Activated T-cell treated with anti-CD3 and anti-CD28 coated beads for 4 hours (primary cell): Measurements from ENCODE around the gene C17orf100.
"Not testable (repeated sequence)": the region's sequence is repeated elsewhere in the genome, so short reads cannot be mapped to it uniquely, and the experiment has no call there.

Source experiments
- DNase-seq: peaks from one replicate; pipeline ENCODE4 v3.0.0-alpha.2; 2020

Gene C17orf100

DNA sequence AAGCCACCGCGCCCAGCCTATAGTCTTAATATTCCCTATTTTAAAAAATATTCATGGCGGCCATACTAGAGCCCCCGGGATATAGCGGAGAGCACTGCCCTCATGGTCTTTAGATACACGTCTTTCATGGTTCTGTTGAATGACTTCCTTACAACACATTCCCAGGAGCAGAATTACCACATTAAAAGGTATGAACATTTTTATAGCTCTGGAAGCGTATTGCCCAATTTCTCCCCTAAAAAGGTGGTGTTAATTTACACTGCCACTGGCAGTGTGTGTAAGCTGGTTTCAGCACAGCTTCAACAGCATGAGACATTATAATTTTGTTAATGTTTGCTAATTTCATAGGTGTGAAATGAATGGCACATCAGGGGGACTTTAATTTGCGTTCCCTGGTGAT is 19.0 kb downstream of the C17orf100 start:
- DNase-seq = no peak

DNA sequence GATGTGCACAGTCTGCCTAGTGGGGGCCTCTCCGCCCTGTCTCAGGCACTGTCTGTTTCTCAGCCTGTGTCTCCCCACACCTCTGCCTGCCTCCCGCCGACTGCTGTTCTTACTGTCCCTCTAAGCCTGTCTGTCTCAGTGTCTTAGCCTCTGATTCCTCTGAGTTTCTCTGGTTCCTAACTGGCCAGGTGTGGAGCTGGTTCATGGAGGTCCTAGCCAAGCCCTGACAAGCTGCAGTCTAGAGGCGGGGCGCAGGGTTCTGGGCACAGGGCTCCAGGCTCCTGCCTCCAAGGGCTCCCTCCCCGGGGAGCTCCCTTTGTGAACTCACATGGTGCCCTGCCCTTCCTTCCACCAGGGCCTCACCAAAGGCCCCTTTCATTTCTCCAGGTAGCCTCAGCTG is 19.4 kb downstream of the C17orf100 start:
- DNase-seq = no peak

- no peak for DNase-seq
Measured at GRCh38 chr17:6671431-6671830, 19.9 kb downstream of the C17orf100 start.

- no peak for DNase-seq
Measured at GRCh38 chr17:6674586-6674985, 23.0 kb downstream of the C17orf100 start.

DNA sequence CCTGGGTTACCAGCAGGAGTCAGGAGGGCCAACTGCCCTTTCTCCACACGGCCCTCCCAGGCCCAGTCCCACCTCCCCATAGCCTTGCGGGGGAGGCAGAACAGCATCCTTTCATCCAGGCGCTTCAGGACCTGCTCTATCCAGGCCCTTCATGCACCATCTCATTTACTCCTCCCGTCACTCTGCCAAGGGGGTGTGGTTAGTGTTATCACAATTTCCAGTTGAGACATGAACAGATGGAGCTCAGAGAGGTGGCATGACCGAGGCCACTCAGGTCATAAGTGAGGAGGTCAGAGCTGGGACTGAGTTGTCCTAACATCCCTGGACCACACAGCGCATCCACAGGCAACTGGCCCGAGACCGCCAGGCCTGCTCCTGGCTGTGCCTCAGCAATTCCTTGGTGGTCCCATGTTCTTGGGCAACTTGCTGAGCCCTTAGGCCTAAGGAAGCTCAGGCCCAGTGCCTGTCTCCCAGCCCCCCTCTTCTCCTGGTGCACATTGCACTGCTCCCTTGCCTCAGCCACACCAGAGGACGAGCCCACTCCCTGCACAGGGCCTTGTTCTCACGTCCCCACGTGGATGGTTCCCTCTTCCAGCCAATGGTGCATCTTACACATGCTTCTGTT is 23.8 kb downstream of the C17orf100 start:
- no peak for DNase-seq

- DNase-seq = no peak
Measured at GRCh38 chr17:6676802-6677157, 25.2 kb downstream of the C17orf100 start.

DNA sequence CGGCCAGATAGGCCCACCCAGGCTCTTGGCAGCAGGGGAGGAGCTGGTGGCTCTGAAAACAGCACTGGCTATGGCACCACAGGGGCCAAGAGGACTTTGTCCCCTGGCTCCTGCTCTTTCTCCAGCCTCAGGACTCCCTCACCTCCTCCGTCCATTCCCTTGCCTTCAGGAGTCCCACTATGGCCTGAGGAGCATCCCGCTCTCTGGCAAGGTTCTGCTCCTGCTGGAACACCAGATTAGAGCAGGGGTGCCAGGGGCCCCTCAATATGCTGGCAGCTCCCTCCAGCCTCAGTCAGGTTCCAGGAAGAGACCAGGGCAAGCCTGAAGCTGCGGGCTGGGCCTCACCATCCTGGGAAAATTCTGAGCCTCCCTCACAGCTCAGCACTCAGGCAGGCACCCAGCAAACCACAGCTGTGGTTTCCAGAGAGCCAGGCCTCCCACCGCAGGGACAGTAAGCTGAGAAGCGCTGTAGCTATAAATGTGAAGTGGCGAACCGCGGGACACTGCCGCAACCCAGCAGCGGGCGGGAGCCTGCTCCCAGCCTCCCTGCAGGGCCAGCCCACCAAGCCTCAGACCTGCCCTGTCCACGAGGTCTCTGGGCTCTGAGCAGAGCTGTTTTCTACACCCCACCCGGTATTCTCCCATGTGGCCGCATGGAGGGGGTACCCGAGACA is 25.7 kb downstream of the C17orf100 start:
- no peak for DNase-seq

DNA sequence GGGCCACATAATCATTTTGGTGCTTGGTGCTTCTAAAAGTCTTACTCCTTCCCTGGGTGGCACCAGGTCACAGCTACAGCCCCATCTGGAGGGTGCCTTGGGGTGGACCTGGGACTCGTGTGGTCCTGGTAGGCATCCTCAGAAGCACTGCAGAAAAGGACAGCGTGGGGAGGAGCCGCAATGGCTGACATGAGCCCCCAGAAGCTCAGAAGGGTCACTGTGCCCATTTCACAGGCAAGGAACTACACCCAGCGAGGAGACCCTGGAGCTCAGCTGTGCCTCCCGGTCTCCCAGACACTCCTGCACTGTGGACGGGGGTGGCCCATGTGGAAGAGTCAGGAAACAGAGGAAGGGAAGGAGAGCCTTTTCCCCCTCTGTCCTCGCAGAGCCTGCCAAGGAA is 26.4 kb downstream of the C17orf100 start:
- DNase-seq = no peak

DNA sequence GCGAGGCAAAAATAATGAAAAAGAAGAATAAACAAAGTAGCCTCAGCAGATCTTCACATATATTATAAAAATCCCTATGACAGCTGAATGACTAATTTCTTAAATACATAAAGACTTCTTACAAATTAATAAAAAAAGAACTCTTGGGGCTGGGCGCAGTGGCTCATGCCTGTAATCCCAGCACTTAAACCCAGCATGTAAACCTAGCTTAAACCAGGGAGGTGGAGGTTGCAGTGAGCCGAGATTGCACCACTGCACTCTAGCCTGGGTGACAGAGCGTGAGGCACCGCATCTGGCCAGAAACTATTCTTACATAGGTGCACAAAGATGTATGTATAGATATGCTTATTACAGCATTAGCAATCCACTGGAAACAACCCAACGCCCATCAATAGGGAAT is 27.7 kb downstream of the C17orf100 start:
- DNase-seq = no peak

- DNase-seq = no peak
Measured at GRCh38 chr17:6681176-6681575, 29.6 kb downstream of the C17orf100 start.

DNA sequence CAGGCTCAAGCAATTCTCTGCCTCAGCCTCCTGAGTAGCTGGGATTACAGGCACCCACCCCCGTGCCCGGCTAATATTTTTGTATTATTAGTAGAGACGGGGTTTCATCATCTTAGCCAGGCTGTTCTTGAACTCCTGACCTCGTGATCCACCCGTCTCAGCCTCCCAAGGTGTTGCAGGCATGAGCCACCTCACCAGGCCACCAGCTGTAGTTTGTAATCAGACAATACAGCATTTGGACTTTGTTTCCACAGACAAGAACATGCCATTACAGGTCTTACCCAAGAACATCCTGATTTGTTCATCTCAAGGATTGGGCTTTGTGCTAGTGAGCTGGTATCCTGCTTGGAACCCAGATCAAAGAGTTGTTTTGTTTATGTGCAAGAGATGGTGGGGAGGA is 30.1 kb downstream of the C17orf100 start:
- no peak for DNase-seq

DNA sequence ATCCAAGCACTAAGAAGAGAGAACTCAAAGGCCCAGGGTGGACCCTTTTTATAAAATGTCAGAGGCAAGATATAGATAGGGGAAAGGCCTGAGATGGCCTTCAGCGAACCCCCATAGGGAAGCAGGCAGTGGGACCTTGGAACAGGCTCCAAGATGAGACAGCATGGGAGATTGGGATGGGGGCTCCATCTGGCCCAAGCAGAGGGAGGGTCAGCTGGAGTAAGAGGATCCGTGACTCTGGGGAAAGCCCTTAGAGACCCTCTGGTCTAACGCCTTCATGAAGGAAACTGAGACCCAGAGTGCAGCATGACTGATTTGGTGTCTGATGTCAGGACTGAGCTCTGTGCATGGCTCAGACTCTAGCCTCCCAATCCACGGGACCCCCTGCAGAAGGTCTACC is 30.8 kb downstream of the C17orf100 start:
- no peak for DNase-seq

DNA sequence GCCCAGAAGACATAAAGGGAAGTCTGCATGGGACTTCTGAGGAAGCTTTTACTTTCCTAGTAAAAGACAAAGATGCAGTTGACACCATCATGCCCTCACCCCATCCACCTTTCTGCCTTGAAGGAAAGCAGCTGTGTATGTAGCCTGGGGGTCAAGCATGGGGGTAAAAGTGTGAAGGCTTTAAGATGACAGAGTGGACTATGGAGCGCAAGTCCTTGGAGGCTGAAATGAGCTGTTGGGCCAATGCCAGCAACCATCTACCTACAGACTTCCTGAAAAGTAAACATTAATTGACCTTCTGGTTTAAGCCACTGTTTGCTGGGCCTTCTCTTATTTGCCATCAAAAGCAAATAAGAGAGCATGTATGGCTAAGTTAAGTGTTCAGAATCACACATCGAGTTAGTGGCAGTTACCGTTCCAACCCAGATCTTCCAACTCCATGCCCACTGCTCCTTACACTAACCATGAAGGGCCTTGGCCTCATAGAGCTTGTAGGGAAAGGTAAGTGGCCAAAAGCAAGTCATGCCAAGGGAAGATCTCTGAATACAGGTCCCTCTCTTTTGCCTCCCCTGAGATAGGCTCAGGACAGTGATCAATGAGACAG is 31.6 kb downstream of the C17orf100 start:
- DNase-seq = no peak

- no peak for DNase-seq
Measured at GRCh38 chr17:6683730-6684459, 32.3 kb downstream of the C17orf100 start.

DNA sequence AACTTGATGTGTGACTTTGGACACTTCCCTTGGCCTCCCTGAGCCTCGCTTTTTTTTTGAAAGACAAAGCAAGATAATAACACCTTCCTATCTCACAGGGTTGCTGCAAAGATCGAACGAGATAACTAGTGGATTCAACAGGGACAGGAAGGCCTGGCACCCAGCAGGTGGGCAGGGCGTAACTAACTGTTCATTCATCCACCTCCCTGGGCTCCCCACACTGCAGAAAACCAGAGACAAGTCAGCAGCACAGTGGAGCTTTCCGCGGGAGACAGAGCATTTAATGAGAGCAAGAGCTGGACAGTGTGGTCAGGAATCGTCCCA is 32.9 kb downstream of the C17orf100 start:
- no peak for DNase-seq

GRCh38 chr17:6684881-6685767 is 33.6 kb downstream of the C17orf100 start:
- no peak for DNase-seq

GRCh38 chr17:6686026-6686425 is 34.5 kb downstream of the C17orf100 start:
- no peak for DNase-seq

DNA sequence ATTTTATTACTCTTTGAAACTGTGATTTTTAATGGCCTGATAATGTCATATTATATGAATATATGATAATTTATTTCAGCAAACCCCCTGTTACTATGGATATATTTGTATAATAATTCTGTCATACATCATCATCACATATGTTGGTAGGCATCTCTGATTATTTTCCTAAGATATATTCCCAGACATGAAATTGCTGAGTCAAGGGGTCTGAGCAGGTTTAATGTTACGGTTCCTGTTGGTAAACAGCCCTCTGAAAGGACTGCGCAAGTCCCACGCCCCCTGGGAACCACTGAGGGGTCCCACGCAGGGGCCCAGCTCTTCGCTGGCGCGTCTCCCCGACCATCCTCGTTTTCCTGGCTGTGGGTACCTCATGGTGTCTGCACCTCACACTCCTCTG is 37.4 kb downstream of the C17orf100 start:
- DNase-seq = no peak

- DNase-seq = no peak
Measured at GRCh38 chr17:6690641-6691040, 39.1 kb downstream of the C17orf100 start.

GRCh38 chr17:6691546-6691945 is 40.0 kb downstream of the C17orf100 start:
- no peak for DNase-seq

DNA sequence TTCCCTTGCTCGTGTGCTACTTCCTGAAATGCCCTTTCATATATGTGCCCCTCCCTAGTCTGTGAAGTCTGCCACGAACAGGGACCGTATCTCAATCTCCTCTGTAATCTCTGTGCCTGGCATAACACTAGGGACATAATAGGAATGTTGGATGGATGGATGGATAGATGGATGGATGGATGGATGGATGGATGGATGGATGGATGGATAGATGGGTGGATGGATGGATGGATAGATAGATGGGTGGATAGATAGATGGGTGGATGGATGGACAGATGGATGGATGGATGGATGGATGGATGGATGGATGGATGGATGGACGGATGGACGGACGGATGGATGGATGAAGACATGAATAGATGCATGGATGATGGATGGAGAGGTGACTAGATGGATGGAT is 40.4 kb downstream of the C17orf100 start:
- DNase-seq = not testable (repeated sequence)

GRCh38 chr17:6695051-6695450 is 43.5 kb downstream of the C17orf100 start:
- DNase-seq = no peak

- no peak for DNase-seq
Measured at GRCh38 chr17:6695565-6695964, 44.0 kb downstream of the C17orf100 start.
